GM03348 (cell line): ENCODE results near the gene DSC3.
A peak's percentile ranks its signal among the peaks of the same experiment; 100 is the strongest.
"Not testable (repeated sequence)": the region's sequence is repeated elsewhere in the genome, so short reads cannot be mapped to it uniquely, and the experiment has no call there.

ENCODE experiments used
- DNase-seq: peaks from one replicate; pipeline ENCODE4 v3.0.0; 2012; ENCODE audit warnings: low spot score

The DSC3 gene

DNA sequence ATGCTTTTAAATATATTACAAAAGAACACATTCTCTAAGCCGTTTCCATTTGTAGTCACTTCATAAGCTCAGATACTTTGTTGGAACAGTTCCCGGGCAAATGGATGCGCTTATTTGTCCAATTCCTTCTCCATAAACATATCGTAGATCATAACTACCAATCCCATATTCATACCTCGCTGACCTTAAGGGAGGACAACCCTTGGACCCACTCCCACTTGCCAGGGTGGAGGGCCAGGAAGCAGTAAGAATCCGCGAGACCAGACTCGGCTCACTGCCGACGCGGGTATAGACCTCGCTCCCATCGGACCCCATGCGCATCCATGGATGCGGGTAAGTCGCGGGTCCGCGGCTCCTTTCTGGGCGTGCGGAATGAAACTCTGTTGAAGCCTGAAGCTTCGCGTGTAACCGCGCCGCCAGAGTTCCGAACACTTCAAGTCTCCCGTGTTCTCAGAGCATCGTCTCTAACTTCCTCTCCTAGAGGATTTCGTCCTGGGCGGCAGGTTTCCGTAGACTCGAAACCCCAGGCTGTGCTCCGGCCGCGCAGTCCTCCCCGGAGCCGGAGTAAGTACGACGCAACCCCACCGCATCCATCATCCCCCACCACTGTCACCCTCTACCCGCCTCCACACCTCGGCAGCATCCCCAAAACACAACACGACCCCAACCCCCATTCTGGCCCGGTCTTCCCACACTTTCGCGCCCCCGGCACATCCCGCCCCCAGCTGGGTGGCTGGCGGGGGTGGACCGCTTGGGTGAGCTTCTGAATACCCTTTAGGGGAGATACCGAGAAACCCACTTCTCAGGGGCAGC, 1.1 kb downstream of the DSC3 start:
- peak; percentile 9 for DNase-seq

DNA sequence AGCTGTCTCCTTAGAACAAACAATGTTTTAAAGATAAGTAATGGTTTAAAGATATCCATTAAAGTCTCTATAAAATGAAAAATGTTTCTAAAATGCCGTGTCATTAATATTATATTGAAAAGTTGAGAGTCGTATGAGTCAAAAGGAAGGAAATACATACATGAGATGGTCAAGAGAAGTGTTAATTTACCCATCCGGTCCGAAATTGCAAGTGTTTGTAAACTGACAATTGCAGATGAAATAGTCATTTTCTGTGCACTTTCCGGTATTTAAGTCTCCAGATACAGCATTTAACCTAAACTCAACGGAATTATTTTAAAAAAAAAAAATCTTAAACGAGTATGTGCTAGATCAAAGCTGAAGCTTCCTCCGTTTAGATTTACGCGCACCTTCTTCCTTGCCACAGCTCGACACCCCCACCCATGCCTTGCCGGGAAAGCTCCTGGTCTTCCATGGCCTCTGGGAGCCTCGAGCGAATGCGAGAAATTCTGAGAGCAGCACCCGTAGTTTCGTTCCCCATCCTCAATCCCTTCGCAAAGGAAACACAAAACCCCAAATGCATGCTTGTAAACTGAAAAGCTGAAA, 1.8 kb downstream of the DSC3 start:
- DNase-seq, result no peak

DNA sequence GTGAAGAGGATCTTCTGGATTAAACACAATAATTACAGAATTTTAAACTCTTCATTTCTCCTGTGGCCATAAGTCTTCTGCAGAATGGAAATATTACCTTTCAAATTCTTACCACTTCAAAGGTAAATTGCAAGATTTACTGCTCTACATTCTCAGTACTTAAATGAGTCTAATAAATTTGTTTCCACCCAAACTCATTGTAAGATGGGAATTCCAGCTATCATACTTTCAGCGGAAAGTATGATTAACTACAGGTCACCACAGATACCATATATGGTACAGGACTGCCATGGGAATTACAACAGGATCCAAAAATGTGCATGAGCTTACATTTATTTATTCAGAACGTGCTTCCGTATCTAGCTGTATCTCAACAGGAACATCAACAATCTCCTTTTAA, 3.1 kb downstream of the DSC3 start:
- DNase-seq, result no peak

DNA sequence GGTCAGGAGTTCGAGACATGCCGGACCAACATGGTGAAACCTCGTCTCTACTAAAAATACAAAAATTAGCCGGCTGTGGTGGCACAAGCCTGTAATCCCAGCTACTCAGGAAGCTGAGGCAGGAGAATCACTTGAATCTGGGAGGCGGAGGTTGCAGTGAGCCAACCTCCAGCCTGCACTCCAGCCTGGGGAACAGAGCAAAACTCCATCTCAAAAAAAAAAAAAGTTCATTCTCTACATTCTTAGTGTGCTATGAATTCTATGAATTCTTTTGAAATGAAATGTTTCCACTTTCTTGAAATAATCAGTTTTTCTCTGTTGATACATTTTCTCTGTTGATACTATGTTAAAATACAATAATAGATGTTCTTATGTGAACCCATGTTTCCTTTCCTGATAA, 4.9 kb downstream of the DSC3 start:
- DNase-seq, result not testable (repeated sequence)

DNA sequence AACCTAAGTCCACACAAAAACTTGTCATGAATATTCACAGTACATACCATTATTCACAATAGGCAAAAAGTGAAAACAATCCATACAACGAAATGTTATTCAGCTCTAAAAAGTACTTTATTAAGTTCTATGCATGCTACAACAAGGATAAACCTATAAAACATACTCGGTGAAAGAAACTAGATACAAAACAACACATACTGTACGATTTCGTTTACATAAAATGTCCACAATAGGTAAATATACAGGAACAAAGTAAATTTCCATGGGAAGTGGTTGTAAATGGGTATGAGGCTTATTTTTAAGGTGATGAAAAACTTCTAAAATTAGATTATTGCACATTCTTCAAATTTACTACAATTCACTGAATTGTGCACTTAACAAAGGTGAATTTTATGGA, 8.0 kb downstream of the DSC3 start:
- no peak for DNase-seq

DNA sequence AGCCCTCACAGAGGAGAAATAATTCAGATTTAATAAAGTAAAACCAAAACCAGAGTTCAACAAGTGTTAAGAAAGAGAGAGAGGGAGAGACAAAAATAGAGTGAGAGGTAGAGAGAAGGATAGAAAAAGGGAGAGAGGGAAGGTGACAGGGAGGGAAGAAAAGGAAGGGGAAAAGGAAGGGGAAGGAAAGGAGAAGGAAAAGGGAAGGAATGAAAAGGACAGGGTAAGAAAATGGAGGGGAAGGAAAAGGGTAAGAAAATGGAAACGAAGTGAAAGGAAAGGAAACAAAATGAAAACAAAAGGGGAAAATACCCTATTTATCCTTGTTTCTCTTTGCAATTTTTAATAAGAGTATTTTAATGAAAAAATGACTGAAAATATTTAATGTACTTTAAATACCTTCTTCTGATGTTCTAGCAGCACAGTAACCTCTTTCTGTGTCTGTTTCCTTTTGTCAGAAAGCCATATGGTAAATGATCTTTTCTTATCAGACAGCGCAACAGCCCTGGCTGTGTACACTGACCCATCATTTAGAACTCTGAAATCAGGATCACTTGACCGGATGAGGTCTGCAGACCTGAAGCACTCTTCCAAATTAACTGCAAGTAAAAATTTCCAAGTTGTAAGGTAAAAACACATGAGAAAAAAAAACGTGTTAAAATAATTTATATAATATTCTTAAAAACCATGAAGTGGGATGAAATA, 11.8 kb downstream of the DSC3 start:
- no peak for DNase-seq

DNA sequence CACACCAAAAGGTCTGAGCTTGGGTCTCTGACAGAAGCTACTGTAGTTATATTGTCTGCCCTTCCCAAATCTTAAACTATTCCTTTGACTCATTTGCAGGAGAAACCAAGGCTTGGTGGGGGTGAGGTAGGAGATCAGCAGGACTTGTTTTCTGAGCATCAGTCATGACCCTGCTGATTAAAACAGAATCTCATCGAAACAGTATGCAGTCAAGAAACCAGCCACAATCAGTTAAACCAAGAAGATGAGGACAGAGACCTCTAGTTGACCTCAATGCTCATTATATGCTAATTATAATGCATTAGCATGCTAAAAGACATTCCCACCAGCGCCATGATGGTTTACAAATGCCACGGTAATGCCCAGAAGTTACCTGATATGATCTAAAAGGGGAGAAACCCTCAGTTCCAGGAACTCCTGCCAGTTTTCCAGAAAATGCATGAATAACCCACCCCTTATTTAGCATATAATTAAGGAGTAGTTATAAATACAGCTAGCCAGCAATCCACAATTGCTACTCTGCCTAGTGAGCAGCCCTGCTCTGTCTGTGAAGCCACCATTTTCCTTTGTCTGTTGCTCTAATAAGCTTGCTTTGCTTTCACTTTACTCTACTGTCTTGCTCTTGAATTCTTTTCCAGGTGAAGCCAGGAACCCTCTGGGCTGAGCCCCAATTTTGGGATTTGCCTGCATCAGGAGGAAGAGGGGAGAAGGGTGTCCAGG, 26.7 kb downstream of the DSC3 start:
- DNase-seq, result no peak

DNA sequence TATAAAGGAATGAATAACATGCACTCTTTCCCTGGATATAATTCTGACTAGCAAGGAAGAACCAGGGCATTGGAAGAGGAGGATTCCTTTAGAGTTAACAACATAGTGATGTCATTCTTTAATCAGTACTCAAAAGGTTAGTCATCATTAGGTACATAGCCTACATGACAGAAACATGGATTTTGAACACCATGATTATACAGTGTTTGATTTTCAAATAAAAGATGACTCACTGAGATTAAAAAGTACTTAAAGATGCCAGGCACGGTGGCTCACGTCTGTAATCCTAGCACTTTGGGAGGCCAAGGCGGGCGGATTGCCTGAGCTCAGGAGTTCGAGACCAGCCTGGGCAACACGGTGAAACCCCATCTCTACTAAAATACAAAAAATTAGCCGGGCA, 31.1 kb downstream of the DSC3 start:
- DNase-seq, result not testable (repeated sequence)

DNA sequence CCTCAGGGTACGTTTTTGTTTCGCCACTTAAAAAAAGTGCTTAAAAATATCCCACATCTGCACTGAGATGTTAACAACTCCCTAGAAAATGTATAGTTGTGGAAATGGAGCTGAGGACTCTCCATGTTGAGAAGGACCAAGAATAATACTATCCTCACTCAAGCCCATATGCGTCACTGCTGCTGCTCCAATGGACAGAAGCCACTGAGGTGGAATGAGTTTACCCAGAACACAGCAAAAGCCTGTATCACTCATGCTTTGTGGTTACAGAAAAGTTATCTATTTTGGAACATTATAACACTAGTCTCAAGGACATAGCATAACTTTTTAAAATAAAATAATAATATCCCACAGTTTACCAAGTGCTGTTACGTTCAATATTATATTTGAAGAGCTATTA, 31.9 kb downstream of the DSC3 start:
- no peak for DNase-seq

DNA sequence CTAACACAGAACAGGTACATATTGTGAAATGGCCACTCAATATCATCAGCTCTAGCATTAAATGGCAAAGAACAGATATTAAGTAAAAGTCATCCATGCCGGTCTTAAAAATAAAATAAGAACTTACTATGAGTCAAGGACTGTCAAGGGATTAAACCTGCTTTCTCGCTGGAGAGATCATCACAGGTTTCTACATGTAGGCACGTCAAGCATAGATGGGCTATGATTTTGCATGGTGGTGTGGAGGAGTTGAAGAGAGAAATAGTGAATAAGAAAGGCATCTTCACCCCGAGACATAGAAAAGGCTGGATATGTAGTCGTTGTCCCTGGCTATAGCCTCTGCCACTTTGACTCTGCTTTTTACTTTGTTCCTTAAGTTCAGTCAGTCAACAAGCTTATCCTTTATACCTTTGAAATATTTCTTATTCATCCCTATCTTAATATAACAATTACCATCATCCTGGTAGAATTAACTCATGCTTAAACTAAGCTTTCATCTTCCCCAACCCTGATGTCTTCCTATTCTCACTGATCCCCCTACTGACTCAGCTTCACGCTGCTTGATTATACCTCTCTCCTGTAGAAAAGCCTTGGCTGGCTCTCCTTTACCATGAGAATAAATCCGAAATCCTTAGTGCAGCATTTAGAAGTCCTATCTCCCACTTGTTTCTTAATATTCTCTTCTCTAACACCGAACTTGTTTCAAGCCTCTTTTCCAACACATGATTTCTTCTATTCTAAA, 42.5 kb downstream of the DSC3 start:
- DNase-seq, result no peak

DNA sequence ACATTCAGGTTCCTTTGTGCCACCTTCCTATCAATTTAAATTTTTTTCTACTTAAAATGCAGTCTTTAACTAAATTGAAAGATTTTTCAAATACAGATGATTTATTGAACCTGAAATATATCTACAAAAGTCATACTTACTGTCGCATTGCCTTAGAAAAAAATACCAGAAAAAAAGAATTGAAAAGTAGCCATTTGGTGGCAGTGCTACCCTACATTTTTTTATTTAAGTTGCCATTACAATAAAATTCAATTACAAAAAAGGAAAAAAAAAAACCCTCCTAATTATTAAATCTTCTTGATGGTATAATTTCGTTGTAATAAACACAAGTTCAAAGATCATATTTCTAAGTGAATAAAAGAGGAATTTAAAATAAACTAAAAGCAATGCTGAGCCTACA, 43.4 kb downstream of the DSC3 start:
- DNase-seq, result no peak

DNA sequence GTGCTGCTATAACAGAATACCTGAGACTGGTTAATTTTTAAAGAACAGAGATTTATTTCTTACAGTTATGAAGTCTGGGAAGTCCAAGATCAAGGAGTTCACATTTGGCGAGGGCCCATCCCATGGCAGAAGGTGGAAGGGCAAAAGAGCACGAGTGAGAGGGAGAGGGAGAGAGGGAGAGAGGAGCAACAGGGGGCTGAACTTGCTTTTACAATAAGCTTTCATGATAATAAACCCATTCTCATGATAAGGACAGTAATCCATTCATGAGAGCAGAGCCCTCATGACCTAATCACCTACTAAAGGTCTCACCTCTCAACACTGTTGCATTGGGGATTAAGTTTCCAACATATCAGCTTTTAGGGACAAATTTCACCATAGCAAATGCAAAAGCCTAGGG, 45.3 kb downstream of the DSC3 start:
- DNase-seq, result no peak

DNA sequence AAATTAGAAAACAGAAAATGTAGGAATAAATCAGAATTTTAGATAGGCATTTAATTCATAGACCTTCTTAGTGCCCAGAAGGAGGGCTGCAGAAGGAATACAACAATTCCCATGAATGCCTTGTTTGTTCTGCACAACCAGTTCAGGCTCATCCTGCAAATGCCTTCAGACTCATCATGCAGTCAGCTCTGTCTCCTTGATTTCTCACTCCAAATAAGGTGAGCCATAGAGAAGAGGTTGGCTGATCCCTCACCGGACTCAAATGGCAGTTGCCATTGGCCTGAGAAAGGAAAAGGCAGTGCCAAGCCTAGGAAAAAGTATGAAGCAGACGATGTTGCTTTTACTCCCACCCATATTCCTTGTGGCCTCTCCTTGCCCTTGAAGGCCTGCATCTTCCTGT, 50.3 kb downstream of the DSC3 start:
- DNase-seq, result no peak

DNA sequence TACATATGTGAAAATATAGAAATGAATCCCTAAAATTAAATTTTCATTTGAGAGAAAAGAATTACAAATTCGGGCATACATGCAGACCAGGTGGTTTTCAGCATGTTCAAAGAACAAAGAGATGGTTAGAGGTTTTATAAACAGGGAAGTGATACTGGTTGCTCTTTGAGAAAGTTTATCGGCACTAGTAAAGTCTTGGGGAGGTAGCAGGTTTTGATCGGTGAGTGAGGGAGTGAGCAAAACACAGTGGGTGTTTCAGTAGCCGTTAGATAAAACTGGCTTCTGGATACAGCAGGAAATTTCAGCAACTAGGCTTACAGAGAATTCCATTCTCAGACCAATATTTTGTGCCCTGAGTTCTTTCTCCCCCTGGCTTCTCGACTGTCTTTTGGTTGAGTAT, 51.1 kb downstream of the DSC3 start:
- DNase-seq, result no peak

DNA sequence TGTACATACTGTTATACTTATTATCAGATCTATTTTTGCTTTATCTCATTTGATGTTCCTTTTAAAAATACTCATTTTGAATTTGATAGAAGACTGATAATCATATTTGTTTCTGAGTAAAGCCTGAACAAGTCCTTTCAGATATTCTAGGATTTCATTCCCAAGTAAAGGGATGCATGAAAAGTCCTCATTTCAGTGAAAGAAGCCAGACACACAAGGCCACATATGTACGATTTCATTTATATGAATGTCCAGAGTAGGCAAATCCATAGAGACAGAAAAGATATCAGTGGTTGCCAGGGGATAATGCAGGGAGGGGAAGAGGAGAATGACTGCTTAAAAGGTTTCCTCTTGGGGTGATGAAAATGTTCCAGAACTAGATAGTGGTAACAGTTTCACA, 53.4 kb downstream of the DSC3 start:
- no peak for DNase-seq

DNA sequence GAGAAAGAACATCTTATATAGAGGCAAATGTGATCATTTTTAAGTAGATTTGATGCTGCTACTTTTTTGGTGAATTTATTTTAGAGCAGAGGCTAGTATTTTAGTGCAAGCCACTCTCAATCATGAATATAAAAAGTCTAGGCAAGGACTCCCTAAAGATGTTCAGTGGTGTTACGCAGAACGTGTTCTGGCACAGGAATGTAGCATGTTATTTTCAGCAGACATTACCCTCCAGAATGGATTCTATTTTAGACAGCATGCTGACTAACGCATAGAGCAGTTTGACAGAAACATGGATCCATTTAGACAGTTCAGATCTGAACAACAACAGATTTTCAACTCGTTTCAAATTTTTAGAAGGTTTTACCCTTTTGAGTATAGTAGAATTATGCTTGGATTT, 54.1 kb downstream of the DSC3 start:
- no peak for DNase-seq

DNA sequence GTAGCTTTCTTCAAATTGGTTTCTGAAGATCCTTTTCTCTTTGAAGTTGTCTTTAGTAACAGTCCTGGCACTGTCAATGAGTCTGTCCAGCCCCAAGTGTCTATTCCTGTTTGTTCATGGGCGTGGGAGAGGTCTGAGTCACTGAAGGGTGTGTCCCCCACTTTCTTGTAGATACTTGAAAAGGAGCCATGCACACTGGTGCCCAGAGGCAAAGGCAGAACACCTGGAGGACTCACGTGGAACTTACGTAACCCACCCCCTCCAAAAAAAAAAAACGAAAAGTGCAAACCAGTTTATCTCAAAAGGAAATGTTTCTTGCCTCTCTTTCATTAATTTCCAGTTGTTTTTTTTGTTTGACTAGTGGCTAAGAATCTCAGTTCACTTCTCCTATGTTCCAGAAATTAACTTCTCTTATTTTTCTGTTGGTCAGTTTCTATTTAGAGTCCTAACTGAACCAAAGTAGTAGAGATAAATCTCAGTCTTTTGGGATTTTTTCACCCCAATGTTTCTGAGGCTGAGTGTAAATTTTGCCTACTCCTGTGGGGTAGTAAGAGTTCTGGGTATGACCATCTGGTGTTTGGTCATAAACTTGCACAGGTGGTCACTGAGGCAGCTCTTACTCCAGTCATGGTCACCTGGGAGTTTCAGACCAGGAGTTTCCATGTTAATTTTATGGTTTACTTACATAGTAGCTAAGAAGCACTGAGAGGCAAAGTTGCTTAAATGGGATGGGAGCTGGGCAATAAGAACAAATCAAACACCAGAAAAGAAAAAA, 54.9 kb downstream of the DSC3 start:
- no peak for DNase-seq

DNA sequence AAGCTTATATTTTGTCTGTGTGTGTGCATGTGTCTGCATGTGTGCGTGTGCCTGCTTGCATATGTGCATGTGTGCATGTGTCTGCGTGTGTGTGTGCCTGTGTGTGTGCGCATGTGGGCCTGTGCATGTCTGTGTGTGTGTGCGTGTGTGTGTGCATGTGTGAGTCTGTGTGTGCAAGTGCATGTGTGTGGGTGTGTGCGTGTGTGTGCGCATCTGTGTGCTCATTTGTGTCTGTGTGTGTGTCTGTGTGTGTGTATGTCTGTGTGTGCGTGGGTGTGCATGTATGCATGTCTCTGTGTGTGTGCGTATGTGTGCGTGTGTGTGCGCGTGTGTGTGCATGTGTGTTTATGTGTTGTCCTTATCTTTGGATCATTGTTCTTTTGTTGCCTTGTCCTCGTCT, 56.8 kb downstream of the DSC3 start:
- no peak for DNase-seq

DNA sequence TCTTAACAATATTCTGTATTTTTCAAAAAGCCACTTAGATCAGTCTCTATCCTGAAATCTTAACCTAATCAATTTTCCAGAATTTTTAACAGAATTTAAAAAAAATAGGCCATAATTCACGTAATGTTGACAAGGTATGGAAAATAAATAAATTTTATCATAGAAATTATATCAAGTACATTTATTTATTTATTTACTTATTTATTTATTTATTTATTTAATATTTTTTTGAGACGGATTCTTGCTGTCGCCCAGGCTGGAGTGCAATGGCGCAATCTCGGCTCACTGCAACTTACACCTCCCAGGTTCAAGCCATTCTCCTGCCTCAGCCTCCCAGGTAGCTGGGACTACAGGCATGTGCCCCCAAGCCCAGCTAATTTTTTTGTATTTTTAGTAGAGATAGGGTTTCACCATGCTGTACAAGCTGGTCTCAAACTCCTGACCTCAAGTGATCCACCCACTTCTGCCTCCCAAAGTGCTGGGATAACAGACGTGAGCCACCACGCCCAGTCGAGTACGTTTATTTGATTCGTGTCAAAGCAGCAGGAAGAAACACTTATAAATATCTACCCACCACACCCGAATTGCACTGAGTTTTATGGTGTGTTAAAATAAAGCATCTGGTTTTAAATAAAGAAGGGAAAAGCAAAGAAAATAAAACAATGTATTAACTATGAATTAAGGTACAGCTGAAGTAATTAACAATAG, 60.1 kb downstream of the DSC3 start:
- DNase-seq, result no peak

DNA sequence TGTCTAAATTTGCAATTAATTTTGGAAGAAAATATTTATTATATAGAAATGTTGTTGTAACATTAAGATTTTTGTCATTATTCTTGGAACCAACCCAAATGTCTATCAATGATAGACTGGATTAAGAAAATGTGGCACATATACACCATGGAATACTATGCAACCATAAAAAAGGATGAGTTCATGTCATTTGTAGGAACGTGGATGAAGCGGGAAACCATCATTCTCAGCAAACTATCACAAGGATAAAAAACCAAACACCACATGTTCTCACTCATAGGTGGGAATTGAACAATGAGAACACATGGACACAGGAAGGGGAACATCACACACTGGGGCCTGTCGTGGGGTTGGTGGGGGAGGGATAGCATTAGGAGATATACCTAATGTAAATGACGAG, 64.5 kb downstream of the DSC3 start:
- DNase-seq, result not testable (repeated sequence)
